Sigmoid colon (tissue), 7 donors: ENCODE measurements around the gene RNF157. TPM values are rescaled to one million over a fixed set of nuclear protein-coding genes. Genes with fewer than 3 reads are reported as not detected.

Source experiments
- DNase-seq: peaks from one replicate; pipeline ENCODE4 v3.0.0-alpha.2; 2019
- H3K27ac ChIP-seq, 4 donors: fragments of 200-600 bp; sonication (generic); one replicate each; pipeline ENCODE4 v1.5.1; 2016 to 2019; ENCODE audit warnings: mild to moderate bottlenecking in 1 of 4
- H3K27me3 ChIP-seq, 3 donors: fragments of 200-600 bp; sonication (generic); one replicate each; pipeline ENCODE4 v1.5.1; 2019; ENCODE audit warnings: mild to moderate bottlenecking in 1 of 3
- H3K36me3 ChIP-seq, 4 donors: fragments of 200-600 bp; sonication (generic); one replicate each; pipeline ENCODE4 v1.5.1; 2016 to 2019
- H3K4me1 ChIP-seq, 4 donors: fragments of 200-600 bp; sonication (generic); one replicate each; pipeline ENCODE4 v1.5.1; 2017 to 2019
- H3K4me3 ChIP-seq, 4 donors: fragments of 200-600 bp; sonication (generic); one replicate each; pipeline ENCODE4 v1.5.1; 2017 to 2019; ENCODE audit warnings: mild to moderate bottlenecking in 2 of 4, moderate library complexity in 1 of 4
- H3K9me3 ChIP-seq, 4 donors: fragments of 200-600 bp in 3 of 4; sonication (generic) in 3 of 4; one replicate each; pipeline versions ENCODE4 v1.5.1 to v1.6.1; 2013 to 2019
- EP300 ChIP-seq, 4 donors: sonication (generic); formaldehyde crosslinking; IDR thresholded peaks; one replicate each; pipeline ENCODE4 v1.6.1; 2017; ENCODE audit warnings: antibody characterized with exemption in 4 of 4
- POLR2A ChIP-seq, 2 donors: fragments of 450-650 bp; IDR thresholded peaks; one replicate each; pipeline ENCODE4 v1.6.1; 2016; ENCODE audit warnings: antibody characterized with exemption in 2 of 2, mild to moderate bottlenecking in 2 of 2, moderate library complexity in 2 of 2
- POLR2AphosphoS5 ChIP-seq, 4 donors: sonication (generic); formaldehyde crosslinking; IDR thresholded peaks; one replicate each; pipeline ENCODE4 v1.6.1; 2017; ENCODE audit warnings: antibody characterized with exemption in 4 of 4
- WGBS, 2 donors: extraction: QIAGEN DNeasy Blood & Tissue Kit; methylation state at CpG; one replicate each; pipeline ENCODE4 v1.1.7; 2013; 5-methylcytosine and 5-hydroxymethylcytosine counted together
- intact Hi-C: fragments of 100-400 bp; cut with DNase I; formaldehyde crosslinking; loops from one replicate; pipeline ENCODE4 v1.15.1; 2023
- polyA plus RNA-seq, 3 donors: library from polyadenylated mRNA; stranded (reverse); fragments of 200-250 nt; gene quantifications; one replicate each; pipeline ENCODE4 v1.2.3, GENCODE V29; 2013
- total RNA-seq, 4 donors: library from RNA; depleted of rRNA; stranded (reverse); fragments of >200 nt; gene quantifications; one replicate each; pipeline ENCODE4 v1.1.0, GENCODE V29; 2016
- TF ChIP-seq, protein P1 (sequence below), 4 experiments: fragments of 450-650 bp in 3 of 4; fragments of 200-600 bp in 1 of 4; IDR thresholded peaks; one replicate each; pipeline ENCODE4 v1.5.1; 2016 to 2019; ENCODE audit warnings: antibody characterized with exemption in 4 of 4, mild to moderate bottlenecking in 3 of 4, moderate library complexity in 2 of 4
- donor health status: healthy with polysubstance abuse.
- donor health status: Bipolar disorder and iron deficiency.
- donor health status: healthy.

Gene RNF157
- total and polyA plus RNA-seq, 7 donors: 3.1 to 29.5 (median 6.0) TPM

DNA sequence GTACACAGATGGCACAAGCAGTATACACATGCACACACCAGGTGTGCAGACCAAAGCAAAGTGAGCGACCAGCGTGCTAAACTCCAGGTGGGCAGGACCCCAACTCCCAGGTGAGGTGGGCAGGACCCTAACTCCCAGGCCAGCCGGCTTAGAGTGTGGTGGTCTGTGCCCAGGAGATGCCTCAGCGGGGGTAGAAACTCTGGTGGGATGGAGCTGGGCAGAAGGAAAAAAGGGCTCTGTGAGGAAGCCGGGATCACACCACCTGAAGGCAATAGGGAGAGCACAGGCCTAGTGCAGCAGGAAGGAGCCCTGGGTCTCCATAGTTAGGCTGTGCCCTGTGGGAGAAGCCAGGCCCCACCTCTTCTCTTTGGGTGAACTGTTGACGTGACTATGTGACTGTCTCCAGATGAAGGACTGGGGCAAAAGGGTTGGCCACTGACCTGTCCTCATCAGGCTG lies 97.7 kb downstream of the RNF157 start:
- Histone ChIP-seq H3K4me1 (peaks cover 0 to 37% (median 27%) of the 10 kb centered on the region in 4 donors), H3K9me3 (no peaks in the 10 kb centered on the region), H3K27me3 (peaks cover 24 to 30% (median 30%) of the 10 kb centered on the region in 3 donors), H3K4me3 (no peak overlapping the region), H3K27ac (no peak overlapping the region), H3K36me3 (no peaks in the 10 kb centered on the region)
- intact Hi-C loops: no loop called here
- 88 to 94% methylated on average over 6 of the region's 6 CpGs for WGBS, 2 donors
- TF ChIP-seq POLR2AphosphoS5 (IDR thresholded peaks at IDR 0.05): no peak
- TF ChIP-seq, protein P1, sequence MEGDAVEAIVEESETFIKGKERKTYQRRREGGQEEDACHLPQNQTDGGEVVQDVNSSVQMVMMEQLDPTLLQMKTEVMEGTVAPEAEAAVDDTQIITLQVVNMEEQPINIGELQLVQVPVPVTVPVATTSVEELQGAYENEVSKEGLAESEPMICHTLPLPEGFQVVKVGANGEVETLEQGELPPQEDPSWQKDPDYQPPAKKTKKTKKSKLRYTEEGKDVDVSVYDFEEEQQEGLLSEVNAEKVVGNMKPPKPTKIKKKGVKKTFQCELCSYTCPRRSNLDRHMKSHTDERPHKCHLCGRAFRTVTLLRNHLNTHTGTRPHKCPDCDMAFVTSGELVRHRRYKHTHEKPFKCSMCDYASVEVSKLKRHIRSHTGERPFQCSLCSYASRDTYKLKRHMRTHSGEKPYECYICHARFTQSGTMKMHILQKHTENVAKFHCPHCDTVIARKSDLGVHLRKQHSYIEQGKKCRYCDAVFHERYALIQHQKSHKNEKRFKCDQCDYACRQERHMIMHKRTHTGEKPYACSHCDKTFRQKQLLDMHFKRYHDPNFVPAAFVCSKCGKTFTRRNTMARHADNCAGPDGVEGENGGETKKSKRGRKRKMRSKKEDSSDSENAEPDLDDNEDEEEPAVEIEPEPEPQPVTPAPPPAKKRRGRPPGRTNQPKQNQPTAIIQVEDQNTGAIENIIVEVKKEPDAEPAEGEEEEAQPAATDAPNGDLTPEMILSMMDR (IDR thresholded peaks at IDR 0.05): no peak
- TF ChIP-seq POLR2A (IDR thresholded peaks at IDR 0.05): no peak
- TF ChIP-seq EP300 (IDR thresholded peaks at IDR 0.05): no peak
- DNase-seq: peak; percentile 37

DNA sequence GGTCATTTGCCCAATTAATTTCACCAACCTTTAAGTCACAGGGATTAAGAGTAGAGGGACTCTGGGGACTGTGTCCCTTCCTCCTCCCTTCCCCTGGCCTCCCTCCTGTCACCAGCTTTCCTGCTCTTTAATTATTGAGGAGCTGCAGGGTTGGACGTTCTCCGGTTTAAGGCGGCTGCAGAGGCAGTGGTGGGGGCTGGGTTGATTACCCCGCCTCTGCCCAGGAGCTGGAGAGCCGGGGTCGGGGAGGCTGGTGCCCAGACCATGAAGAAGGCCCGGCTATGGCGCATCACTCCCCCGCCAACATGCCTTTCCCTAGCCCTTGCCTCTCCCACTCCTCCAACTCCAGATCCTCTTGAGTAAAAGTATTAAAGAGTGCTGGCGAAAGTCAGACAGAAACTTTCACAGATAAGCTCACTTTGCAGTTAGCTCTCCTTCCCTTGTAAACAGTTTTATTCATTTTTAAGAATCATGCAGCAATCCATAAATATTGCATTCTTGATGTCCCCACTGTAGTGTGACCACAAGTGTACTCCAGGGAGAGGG lies 98.2 kb downstream of the RNF157 start:
- TF ChIP-seq POLR2A (IDR thresholded peaks at IDR 0.05): no peak
- TF ChIP-seq POLR2AphosphoS5 (IDR thresholded peaks at IDR 0.05): no peak
- no peak for TF ChIP-seq EP300 (IDR thresholded peaks at IDR 0.05)
- TF ChIP-seq, protein P1 (IDR thresholded peaks at IDR 0.05): no peak
- H3K27me3 ChIP-seq: peaks cover 29 to 35% (median 35%) of the 10 kb centered on the region in 3 donors
- no peaks in the 10 kb centered on the region for H3K9me3 ChIP-seq
- WGBS, 2 donors: 54 to 71% methylated on average over 10 of the region's 10 CpGs
- no peak overlapping the region for H3K4me3 ChIP-seq
- H3K36me3 ChIP-seq: no peaks in the 10 kb centered on the region
- H3K27ac ChIP-seq: peak overlapping the region in 1 of 4 donors; percentile 38
- peak; percentile 40 for DNase-seq
- intact Hi-C loops: no loop called here
- H3K4me1 ChIP-seq: peaks cover 0 to 37% (median 27%) of the 10 kb centered on the region in 4 donors

DNA sequence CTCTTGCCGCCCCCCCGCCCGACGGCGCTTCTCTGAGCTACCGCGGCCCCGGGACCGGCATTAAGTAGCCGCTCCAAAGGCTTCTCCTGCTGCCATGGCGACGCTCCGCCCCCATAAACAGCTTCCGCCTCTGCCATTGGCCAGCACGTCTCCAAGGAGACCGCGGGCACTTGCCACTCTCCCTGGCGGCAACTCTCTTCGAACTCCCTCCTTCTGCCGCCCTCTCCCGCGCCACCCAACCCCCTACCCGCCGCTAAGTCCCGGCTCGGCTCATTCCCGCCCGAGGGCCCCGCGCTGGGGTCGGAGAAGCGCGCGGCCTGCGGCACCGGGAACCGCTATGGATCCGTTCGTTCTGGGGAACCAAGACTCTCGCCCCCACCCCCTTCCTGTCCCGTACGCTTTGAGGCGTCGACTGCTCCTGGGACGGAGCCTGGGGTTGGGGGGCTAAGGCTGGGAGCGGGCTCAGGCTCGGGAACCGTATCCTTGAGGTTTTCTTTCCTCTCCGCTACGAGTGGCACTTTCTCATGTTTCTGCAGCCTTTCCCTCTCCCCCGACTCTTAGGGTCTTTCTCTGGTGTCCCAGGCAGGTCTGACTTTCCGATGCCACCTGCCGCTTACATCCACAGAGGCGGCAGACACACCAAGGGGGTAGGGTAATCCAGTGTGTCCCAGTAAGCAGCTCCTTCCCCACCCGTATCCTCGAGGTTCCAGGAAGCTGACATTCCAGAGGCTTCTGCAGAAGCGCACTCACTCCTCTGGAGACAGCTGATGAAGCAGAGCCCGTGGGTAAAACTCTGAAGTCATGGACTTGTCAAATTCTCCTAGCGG lies 98.9 kb downstream of the RNF157 start, which contains the start of gene FOXJ1:
Gene FOXJ1 (minus strand): TSS at position 34 of the 827 bp plus-strand sequence. CDS start 850 bp downstream, outside the sequence.
- peaks cover 35 to 42% (median 41%) of the 10 kb centered on the region in 3 donors for H3K27me3 ChIP-seq
- DNase-seq: peak; percentile 93
- H3K27ac ChIP-seq: peak within 1 kb of the TSS in 1 of 4 donors; percentile 38
- no peaks in the 10 kb centered on the region for H3K9me3 ChIP-seq
- intact Hi-C loops: no loop called here
- peaks cover 0 to 37% (median 27%) of the 10 kb centered on the region in 4 donors for H3K4me1 ChIP-seq
- H3K36me3 ChIP-seq: no peaks in the 10 kb centered on the region
- WGBS, 2 donors: 3 to 8% methylated on average over 59 of the region's 59 CpGs
- H3K4me3 ChIP-seq: peak within 1 kb of the TSS; percentile 18 to 56 (median 51)
- TF ChIP-seq, protein P1 (IDR thresholded peaks at IDR 0.05): no peak

DNA sequence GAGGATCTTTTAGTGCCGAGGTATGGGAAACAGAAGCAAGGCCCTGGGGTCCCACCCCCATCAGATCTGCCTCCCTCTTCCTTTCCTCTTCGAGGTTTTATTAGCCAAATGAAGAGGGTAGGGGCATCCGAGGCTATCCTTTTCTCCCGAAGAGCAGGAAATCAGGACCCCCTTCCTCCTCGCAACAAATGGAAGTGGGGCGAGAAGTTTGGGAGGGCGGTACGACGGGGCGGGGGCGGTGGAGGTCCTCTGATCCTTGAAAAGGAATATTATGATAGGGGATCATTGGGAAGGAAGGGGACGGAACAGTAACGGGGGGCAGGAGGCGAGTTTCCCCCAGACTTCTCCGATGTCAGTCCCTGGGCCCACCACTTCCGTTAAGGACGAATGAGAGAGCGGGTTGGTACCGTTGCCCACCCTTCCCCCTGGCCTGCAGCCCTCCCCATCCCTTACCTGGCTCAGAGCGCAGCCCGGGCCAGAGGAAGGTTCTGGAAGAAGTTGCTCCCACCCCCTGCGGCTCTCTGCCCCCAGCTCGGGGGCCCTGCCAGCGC lies 99.6 kb downstream of the RNF157 start:
- 5 to 7% methylated on average over 24 of the region's 24 CpGs for WGBS, 2 donors
- Histone ChIP-seq H3K9me3 (no peaks in the 10 kb centered on the region), H3K4me3 (peak overlapping the region; percentile 18 to 56 (median 51)), H3K27ac (no peak overlapping the region), H3K27me3 (peaks cover 36 to 49% (median 48%) of the 10 kb centered on the region in 3 donors), H3K36me3 (no peaks in the 10 kb centered on the region), H3K4me1 (peaks cover 0 to 37% (median 27%) of the 10 kb centered on the region in 4 donors)
- no peak for DNase-seq
- intact Hi-C loops: no loop called here
- TF ChIP-seq POLR2A (IDR thresholded peaks at IDR 0.05) (no peak), EP300 (IDR thresholded peaks at IDR 0.05) (no peak), POLR2AphosphoS5 (IDR thresholded peaks at IDR 0.05) (no peak)
- TF ChIP-seq, protein P1 (IDR thresholded peaks at IDR 0.05): no peak
